HG02885 (cell line): ENCODE data around the gene GGACT.

Experiments
- ATAC-seq: cut with Tn5 transposase; IDR thresholded peaks from one replicate; pipeline ENCODE4 v1.9.1; 2021; ENCODE audit warnings: mild to moderate bottlenecking; ENCODE audit not compliant: unreplicated experiment, poor library complexity

Gene GGACT

GRCh38 chr13:100490692-100491091 is 97.9 kb downstream of the GGACT start:
- no peak for ATAC-seq

GRCh38 chr13:100485265-100485664 is 103.3 kb downstream of the GGACT start:
- ATAC-seq = no peak

GRCh38 chr13:100484702-100485101 is 103.9 kb downstream of the GGACT start:
- no peak for ATAC-seq

- no peak for ATAC-seq
Measured at GRCh38 chr13:100483841-100484381, 104.7 kb downstream of the GGACT start.

- no peak for ATAC-seq
Measured at GRCh38 chr13:100483139-100483538, 105.5 kb downstream of the GGACT start.

GRCh38 chr13:100480676-100481075 is 107.9 kb downstream of the GGACT start:
- no peak for ATAC-seq
